Heart right ventricle (tissue), 16 donors: Measurements from ENCODE around the gene PLEKHM3. TPM values are rescaled to one million over a fixed set of nuclear protein-coding genes. Genes with fewer than 3 reads are reported as not detected.

Experiments used
- ATAC-seq, 8 donors: fragments of 200-7000 bp; cut with Tn5 transposase; one replicate each; pipeline ENCODE4 v1.9.1; 2020; ENCODE audit warnings: mild to moderate bottlenecking in 8 of 8, moderate library complexity in 8 of 8, moderate number of reproducible peaks in 1 of 8
- DNase-seq, 2 donors: peaks; one replicate each; pipeline ENCODE4 v3.0.0-alpha.2; 2020
- H3K27ac ChIP-seq, 10 donors: fragments of 200-600 bp; sonication (generic) in 2 of 10; one replicate each; pipeline versions ENCODE4 v1.5.0 to v1.8.0; 2020 to 2022; ENCODE audit warnings: mild to moderate bottlenecking in 3 of 10
- H3K27me3 ChIP-seq, 7 donors: fragments of 200-600 bp; one replicate each; pipeline ENCODE4 v1.8.0; 2021 to 2022; ENCODE audit warnings: mild to moderate bottlenecking in 2 of 7
- H3K36me3 ChIP-seq, 9 donors: fragments of 200-600 bp; sonication (generic) in 1 of 9; one replicate each; pipeline versions ENCODE4 v1.5.0 to v1.8.0; 2020 to 2022; ENCODE audit warnings: mild to moderate bottlenecking in 2 of 9
- H3K4me1 ChIP-seq, 9 donors: fragments of 200-600 bp; sonication (generic) in 1 of 9; one replicate each; pipeline versions ENCODE4 v1.5.0 to v1.8.0; 2020 to 2022; ENCODE audit warnings: mild to moderate bottlenecking in 4 of 9
- H3K4me3 ChIP-seq, 10 donors: fragments of 200-600 bp; sonication (generic) in 2 of 10; one replicate each; pipeline versions ENCODE4 v1.5.0 to v1.8.0; 2020 to 2022; ENCODE audit warnings: mild to moderate bottlenecking in 7 of 10, moderate library complexity in 2 of 10
- H3K9me3 ChIP-seq, 11 donors: fragments of 200-600 bp in 10 of 11; sonication (generic) in 2 of 11; one replicate each; pipeline versions ENCODE4 v1.5.0 to v1.8.0; 2013 to 2022; ENCODE audit warnings: mild to moderate bottlenecking in 2 of 11, control low read depth in 1 of 11, moderate library complexity in 1 of 11
- CTCF ChIP-seq, 9 donors: fragments of 200-600 bp; sonication (generic) in 2 of 9; IDR thresholded peaks; one replicate each; pipeline versions ENCODE4 v1.5.0 to v1.8.0; 2021 to 2022; ENCODE audit warnings: antibody characterized with exemption in 9 of 9, mild to moderate bottlenecking in 5 of 9, moderate library complexity in 1 of 9
- WGBS, 2 donors: extraction: QIAGEN DNeasy Blood & Tissue Kit; methylation state at CpG; one replicate each; pipeline ENCODE4 v1.1.7; 2013; ENCODE audit warnings: inconsistent platforms in 1 of 2; 5-methylcytosine and 5-hydroxymethylcytosine counted together
- intact Hi-C, 10 donors: fragments of 100-400 bp; cut with DNase I; formaldehyde crosslinking; loops; one replicate each; pipeline versions ENCODE4 v1.11.1 to v1.14.2; 2022
- polyA plus RNA-seq, 2 donors: library from polyadenylated mRNA; stranded (reverse); fragments of 200-250 nt; gene quantifications; one replicate each; pipeline ENCODE4 v1.2.3, GENCODE V29; 2013
- total RNA-seq, 10 donors: library from RNA; stranded (reverse); fragmentation: NEBNext Ultra II Directional in 3 of 10; extraction: Animal tissue kit (Norgen Biotek cat#: 25700) in 3 of 10; gene quantifications; one replicate each; pipeline versions ENCODE4 v1.2.1 to v1.2.4, GENCODE V29; 2021 to 2023
- donor health status: Arrhythmogenic right ventricular cardiomyopathy.
- donor health status: ischemic (EF 13 %, LVEDD 7.1; RV severe dilation, severe dysfunction).
- donor health status: healthy with polysubstance abuse.
- donor health status: DM: no; HTN: yes; CAD: no.
- donor health status: DM: no; HTN: no; CAD: no.
- donor health status: ischemic (EF 25% LVEDD 6.9; RV normal size, moderate dysfunction).
- donor health status: ischemic (EF 25% LVEDD 5.7; RV mildly dilated, moderate dysfunction).
- donor health status: healthy.
- donor health status: DM: yes; HTN: yes; CAD: no.
- donor health status: Ischemic cardiomyopathy.
- donor health status: ischemic (EF 35%, LVEDD 5.7; RV mildly dilated, moderate dysfunction).
- donor health status: nonischemic (EF 11% LVEDD 7.7; RV severe dilation, severe dysfunction).
- donor health status: DM: yes; HTN: yes; CAD: no.
- donor health status: PGD.
- donor health status: ischemic (EF 29% LVEDD 5.4; RV normal size, mild dysfunction).
- donor health status: nonischemic (EF 23%, LVEDD 6.1; RV moderate dilation, normal function).

Gene PLEKHM3
- total and polyA plus RNA-seq, 12 donors: 2.5 to 16.2 (median 14.9) TPM

- DNase-seq: peak in 1 of 2 donors; percentile 33
- intact Hi-C loops: no loop called here
- Histone ChIP-seq H3K4me1 (peaks cover 0 to 22% (median 13%) of the 10 kb centered on the region in 9 donors), H3K4me3 (no peak overlapping the region), H3K36me3 (no peaks in the 10 kb centered on the region), H3K27me3 (no peaks in the 10 kb centered on the region), H3K9me3 (no peaks in the 10 kb centered on the region), H3K27ac (peak overlapping the region in 5 of 10 donors; percentile 11 to 66 (median 33))
- TF ChIP-seq CTCF (IDR thresholded peaks at IDR 0.05): no peak
- ATAC-seq: peak; percentile 60 to 92 (median 83)
- 62 to 65% methylated on average over 4 of the region's 4 CpGs for WGBS, 2 donors
Measured at GRCh38 chr2:207847807-207848544, 177.4 kb downstream of the PLEKHM3 start.

- Histone ChIP-seq H3K27ac (peak overlapping the region in 5 of 10 donors; percentile 11 to 66 (median 33)), H3K27me3 (no peaks in the 10 kb centered on the region), H3K4me3 (no peak overlapping the region), H3K9me3 (no peaks in the 10 kb centered on the region), H3K36me3 (no peaks in the 10 kb centered on the region), H3K4me1 (peaks cover 0 to 22% (median 13%) of the 10 kb centered on the region in 9 donors)
- DNase-seq: no peak
- intact Hi-C loops: no loop called here
- 65 to 74% methylated on average over 3 of the region's 3 CpGs for WGBS, 2 donors
- no peak for ATAC-seq
- no peak for TF ChIP-seq CTCF (IDR thresholded peaks at IDR 0.05)
Measured at GRCh38 chr2:207847098-207847806, 178.1 kb downstream of the PLEKHM3 start.

GRCh38 chr2:207845202-207845864 is 180.0 kb downstream of the PLEKHM3 start:
- 80 to 81% methylated on average over 3 of the region's 3 CpGs for WGBS, 2 donors
- no peaks in the 10 kb centered on the region for H3K9me3 ChIP-seq
- ATAC-seq (no peak), DNase-seq (no peak)
- peaks cover 0 to 22% (median 13%) of the 10 kb centered on the region in 9 donors for H3K4me1 ChIP-seq
- H3K4me3 ChIP-seq: no peak overlapping the region
- H3K27me3 ChIP-seq: no peaks in the 10 kb centered on the region
- no peaks in the 10 kb centered on the region for H3K36me3 ChIP-seq
- intact Hi-C loops: no loop called here
- no peak overlapping the region for H3K27ac ChIP-seq
- no peak for TF ChIP-seq CTCF (IDR thresholded peaks at IDR 0.05)

GRCh38 chr2:207844648-207845047 is 180.7 kb downstream of the PLEKHM3 start:
- TF ChIP-seq CTCF (IDR thresholded peaks at IDR 0.05): no peak
- Histone ChIP-seq H3K9me3 (no peaks in the 10 kb centered on the region), H3K4me1 (peaks cover 0 to 22% (median 13%) of the 10 kb centered on the region in 9 donors), H3K27ac (no peak overlapping the region), H3K4me3 (no peak overlapping the region), H3K36me3 (no peaks in the 10 kb centered on the region), H3K27me3 (no peaks in the 10 kb centered on the region)
- 80 to 94% methylated on average over 2 of the region's 2 CpGs for WGBS, 2 donors
- intact Hi-C loops: no loop called here
- DNase-seq (no peak), ATAC-seq (no peak)
